Ovary (tissue), 3 donors: ENCODE results near the gene AEN.

Experiments
- POLR2A ChIP-seq: fragments of 450-650 bp; IDR thresholded peaks from one replicate; pipeline ENCODE4 v1.6.1; 2017; ENCODE audit warnings: antibody characterized with exemption, mild to moderate bottlenecking, moderate library complexity
- TF ChIP-seq, protein P1 (sequence below), 3 donors: fragments of 450-650 bp in 2 of 3; fragments of 200-600 bp in 1 of 3; IDR thresholded peaks; one replicate each; pipeline versions ENCODE4 v1.5.1 to v1.8.0; 2016 to 2022; ENCODE audit warnings: antibody characterized with exemption in 3 of 3, mild to moderate bottlenecking in 1 of 3
- donor health status: DM: no; HTN: no; CAD: no.

DNA sequence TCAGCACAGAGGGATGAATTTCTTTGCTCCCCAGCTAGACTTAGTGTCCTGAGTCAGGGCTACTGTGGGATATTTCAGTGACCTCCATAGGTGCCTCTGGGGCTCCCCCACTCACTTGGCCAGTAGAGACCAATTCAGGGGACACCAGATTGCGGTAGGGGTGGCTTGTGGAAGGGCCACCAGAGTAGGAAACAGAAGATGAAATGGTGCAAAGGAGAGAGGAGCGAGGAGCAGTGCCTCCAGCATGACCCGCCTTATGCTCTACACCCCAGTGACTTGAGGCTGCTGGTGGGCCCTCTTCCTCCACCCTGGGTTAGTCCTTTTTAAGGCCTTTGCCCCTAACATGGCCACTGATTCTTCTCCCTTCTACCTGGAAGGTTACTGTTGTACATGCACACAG, 2.5 kb downstream of the AEN start:
- no peak for TF ChIP-seq POLR2A
- TF ChIP-seq, protein P1, sequence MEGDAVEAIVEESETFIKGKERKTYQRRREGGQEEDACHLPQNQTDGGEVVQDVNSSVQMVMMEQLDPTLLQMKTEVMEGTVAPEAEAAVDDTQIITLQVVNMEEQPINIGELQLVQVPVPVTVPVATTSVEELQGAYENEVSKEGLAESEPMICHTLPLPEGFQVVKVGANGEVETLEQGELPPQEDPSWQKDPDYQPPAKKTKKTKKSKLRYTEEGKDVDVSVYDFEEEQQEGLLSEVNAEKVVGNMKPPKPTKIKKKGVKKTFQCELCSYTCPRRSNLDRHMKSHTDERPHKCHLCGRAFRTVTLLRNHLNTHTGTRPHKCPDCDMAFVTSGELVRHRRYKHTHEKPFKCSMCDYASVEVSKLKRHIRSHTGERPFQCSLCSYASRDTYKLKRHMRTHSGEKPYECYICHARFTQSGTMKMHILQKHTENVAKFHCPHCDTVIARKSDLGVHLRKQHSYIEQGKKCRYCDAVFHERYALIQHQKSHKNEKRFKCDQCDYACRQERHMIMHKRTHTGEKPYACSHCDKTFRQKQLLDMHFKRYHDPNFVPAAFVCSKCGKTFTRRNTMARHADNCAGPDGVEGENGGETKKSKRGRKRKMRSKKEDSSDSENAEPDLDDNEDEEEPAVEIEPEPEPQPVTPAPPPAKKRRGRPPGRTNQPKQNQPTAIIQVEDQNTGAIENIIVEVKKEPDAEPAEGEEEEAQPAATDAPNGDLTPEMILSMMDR (IDR thresholded peaks at IDR 0.05), result no peak
